ENCODE results near the gene PTPRT.
"Not testable (repeated sequence)": the region's sequence is repeated elsewhere in the genome, so short reads cannot be mapped to it uniquely, and the experiment has no call there.

The PTPRT gene

GRCh38 chr20:43170771-43171170, 18.9 kb downstream of the PTPRT start:
- H4K5ac ChIP-seq (ENCODE audit: low read length) = no peak overlapping the region
- H2BK15ac ChIP-seq (replicated peaks; ENCODE audit: low read depth) = no peak overlapping the region
- H3K79me2 ChIP-seq (ENCODE audit: control insufficient read depth, insufficient read depth, low read length) = no peaks in the 10 kb centered on the region
- WGBS (ENCODE audit: extremely low coverage, insufficient coverage, low lambda C conversion rate) = no CpG with 5 or more reads among the region's 4 CpGs
- H4K8ac ChIP-seq (ENCODE audit: low read depth, low read length) = no peak overlapping the region
- no peak overlapping the region for H2BK120ac ChIP-seq (ENCODE audit: low read depth, low read length)
- H3K79me1 ChIP-seq (ENCODE audit: low read length) = no peaks in the 10 kb centered on the region
- H3K4ac ChIP-seq (ENCODE audit: low read depth, low read length) = no peak overlapping the region
- H2BK5ac ChIP-seq (ENCODE audit: low read length) = no peak overlapping the region
- H3K4me1 ChIP-seq (ENCODE audit: control insufficient read depth, low read depth, low read length) = no peaks in the 10 kb centered on the region
- no peak for DNase-seq
- no peak overlapping the region for H2AK5ac ChIP-seq (ENCODE audit: low read length)
- H3K27ac ChIP-seq (ENCODE audit: low read depth, low read length) = no peak overlapping the region
- H3K56ac ChIP-seq (ENCODE audit: low read length) = no peak overlapping the region
- H3K36me3 ChIP-seq (ENCODE audit: control insufficient read depth, insufficient read depth, low read length) = no peaks in the 10 kb centered on the region
- no peaks in the 10 kb centered on the region for H3K27me3 ChIP-seq (ENCODE audit: insufficient read depth, low read length, poor library complexity)
- no peak overlapping the region for H3K4me3 ChIP-seq (ENCODE audit: low read length)
- no peak overlapping the region for H3K18ac ChIP-seq (ENCODE audit: low read length)
- no peak overlapping the region for H3K9ac ChIP-seq (ENCODE audit: low read length)
- H3K23ac ChIP-seq (ENCODE audit: low read length) = no peak overlapping the region
- no peak overlapping the region for H3K4me2 ChIP-seq (ENCODE audit: low read length)

- Histone ChIP-seq H3K23ac (ENCODE audit: low read length) (no peak overlapping the region), H2BK120ac (ENCODE audit: low read depth, low read length) (no peak overlapping the region), H2AK5ac (ENCODE audit: low read length) (no peak overlapping the region), H4K5ac (ENCODE audit: low read length) (no peak overlapping the region), H4K8ac (ENCODE audit: low read depth, low read length) (no peak overlapping the region), H3K4me3 (ENCODE audit: low read length) (no peak overlapping the region), H3K4ac (ENCODE audit: low read depth, low read length) (no peak overlapping the region), H3K27me3 (ENCODE audit: insufficient read depth, low read length, poor library complexity) (no peaks in the 10 kb centered on the region), H2BK5ac (ENCODE audit: low read length) (no peak overlapping the region), H3K56ac (ENCODE audit: low read length) (no peak overlapping the region), H3K79me1 (ENCODE audit: low read length) (no peaks in the 10 kb centered on the region), H3K36me3 (ENCODE audit: control insufficient read depth, insufficient read depth, low read length) (no peaks in the 10 kb centered on the region), H3K27ac (ENCODE audit: low read depth, low read length) (no peak overlapping the region), H2BK15ac (replicated peaks; ENCODE audit: low read depth) (no peak overlapping the region), H3K9ac (ENCODE audit: low read length) (no peak overlapping the region), H3K79me2 (ENCODE audit: control insufficient read depth, insufficient read depth, low read length) (no peaks in the 10 kb centered on the region), H3K4me2 (ENCODE audit: low read length) (no peak overlapping the region), H3K18ac (ENCODE audit: low read length) (no peak overlapping the region), H3K4me1 (ENCODE audit: control insufficient read depth, low read depth, low read length) (no peaks in the 10 kb centered on the region)
- no peak for DNase-seq
Measured at GRCh38 chr20:43167615-43168014, 22.1 kb downstream of the PTPRT start.

GRCh38 chr20:43167021-43167420, 22.7 kb downstream of the PTPRT start:
- no peak overlapping the region for H2AK5ac ChIP-seq (ENCODE audit: low read length)
- no peak overlapping the region for H2BK5ac ChIP-seq (ENCODE audit: low read length)
- DNase-seq = no peak
- H3K18ac ChIP-seq (ENCODE audit: low read length) = no peak overlapping the region
- no peak overlapping the region for H3K27ac ChIP-seq (ENCODE audit: low read depth, low read length)
- no peak overlapping the region for H3K4me3 ChIP-seq (ENCODE audit: low read length)
- no peak overlapping the region for H3K9ac ChIP-seq (ENCODE audit: low read length)
- no peak overlapping the region for H2BK15ac ChIP-seq (replicated peaks; ENCODE audit: low read depth)
- H3K36me3 ChIP-seq (ENCODE audit: control insufficient read depth, insufficient read depth, low read length) = no peaks in the 10 kb centered on the region
- no CpG with 5 or more reads among the region's 1 CpG for WGBS (ENCODE audit: extremely low coverage, insufficient coverage, low lambda C conversion rate)
- no peak overlapping the region for H2BK120ac ChIP-seq (ENCODE audit: low read depth, low read length)
- no peaks in the 10 kb centered on the region for H3K79me2 ChIP-seq (ENCODE audit: control insufficient read depth, insufficient read depth, low read length)
- no peak overlapping the region for H3K56ac ChIP-seq (ENCODE audit: low read length)
- no peak overlapping the region for H4K8ac ChIP-seq (ENCODE audit: low read depth, low read length)
- H3K23ac ChIP-seq (ENCODE audit: low read length) = no peak overlapping the region
- no peaks in the 10 kb centered on the region for H3K79me1 ChIP-seq (ENCODE audit: low read length)
- no peak overlapping the region for H4K5ac ChIP-seq (ENCODE audit: low read length)
- no peaks in the 10 kb centered on the region for H3K4me1 ChIP-seq (ENCODE audit: control insufficient read depth, low read depth, low read length)
- H3K4me2 ChIP-seq (ENCODE audit: low read length) = no peak overlapping the region
- H3K27me3 ChIP-seq (ENCODE audit: insufficient read depth, low read length, poor library complexity) = no peaks in the 10 kb centered on the region
- H3K4ac ChIP-seq (ENCODE audit: low read depth, low read length) = no peak overlapping the region

DNA sequence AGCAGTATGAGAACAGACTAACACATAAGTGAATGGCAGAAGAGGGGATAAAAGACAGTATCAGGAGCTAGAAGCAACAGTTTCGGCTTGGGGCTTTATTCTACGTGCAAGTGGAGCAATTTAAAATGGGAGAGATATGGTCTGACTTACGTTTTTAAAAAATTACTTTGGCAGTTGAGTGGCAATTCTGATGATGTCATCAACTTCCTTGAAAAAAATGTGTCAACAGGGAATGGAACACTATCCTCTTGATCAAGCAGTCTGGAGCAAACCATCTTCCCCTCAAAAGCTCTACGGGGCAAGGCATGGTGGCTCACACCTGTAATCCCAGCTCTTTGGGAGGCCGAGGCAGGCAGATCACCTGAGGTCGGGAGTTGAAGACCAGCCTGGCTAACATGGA, 24.1 kb downstream of the PTPRT start:
- Histone ChIP-seq H3K4me2 (ENCODE audit: low read length) (no peak overlapping the region), H2BK15ac (replicated peaks; ENCODE audit: low read depth) (no peak overlapping the region), H3K36me3 (ENCODE audit: control insufficient read depth, insufficient read depth, low read length) (no peaks in the 10 kb centered on the region), H2AK5ac (ENCODE audit: low read length) (no peak overlapping the region), H3K27me3 (ENCODE audit: insufficient read depth, low read length, poor library complexity) (no peaks in the 10 kb centered on the region), H3K9ac (ENCODE audit: low read length) (no peak overlapping the region), H3K79me2 (ENCODE audit: control insufficient read depth, insufficient read depth, low read length) (no peaks in the 10 kb centered on the region), H3K79me1 (ENCODE audit: low read length) (no peaks in the 10 kb centered on the region), H4K5ac (ENCODE audit: low read length) (no peak overlapping the region), H3K4me1 (ENCODE audit: control insufficient read depth, low read depth, low read length) (no peaks in the 10 kb centered on the region), H3K56ac (ENCODE audit: low read length) (no peak overlapping the region), H4K8ac (ENCODE audit: low read depth, low read length) (no peak overlapping the region), H2BK120ac (ENCODE audit: low read depth, low read length) (no peak overlapping the region), H3K23ac (ENCODE audit: low read length) (no peak overlapping the region), H3K4ac (ENCODE audit: low read depth, low read length) (no peak overlapping the region), H3K27ac (ENCODE audit: low read depth, low read length) (no peak overlapping the region), H3K18ac (ENCODE audit: low read length) (no peak overlapping the region), H2BK5ac (ENCODE audit: low read length) (no peak overlapping the region), H3K4me3 (ENCODE audit: low read length) (no peak overlapping the region)
- no peak for DNase-seq
- no CpG with 5 or more reads among the region's 6 CpGs for WGBS (ENCODE audit: extremely low coverage, insufficient coverage, low lambda C conversion rate)

DNA sequence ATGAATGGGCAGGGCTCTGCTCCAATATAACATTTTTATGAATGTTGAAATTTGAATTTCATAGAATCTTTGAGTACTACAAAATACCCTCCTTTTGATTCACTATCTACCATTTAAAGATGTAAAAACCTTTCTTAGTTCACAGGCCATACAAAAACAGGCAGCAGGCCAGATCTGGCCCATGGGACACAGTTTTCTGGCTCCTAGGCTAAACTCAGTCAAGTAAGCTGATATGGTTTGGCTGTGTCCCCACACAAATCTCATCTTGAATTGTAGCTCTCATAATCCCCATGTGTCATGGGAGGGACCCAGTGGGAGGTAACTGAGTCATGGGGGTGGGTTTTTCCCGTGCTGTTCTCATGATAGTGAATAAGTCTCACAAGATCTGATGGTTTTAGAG, 25.0 kb downstream of the PTPRT start:
- H2AK5ac ChIP-seq (ENCODE audit: low read length); H3K23ac ChIP-seq (ENCODE audit: low read length); H3K4ac ChIP-seq (ENCODE audit: low read depth, low read length); H3K4me3 ChIP-seq (ENCODE audit: low read length); H3K36me3 ChIP-seq (ENCODE audit: control insufficient read depth, insufficient read depth, low read length); H3K4me2 ChIP-seq (ENCODE audit: low read length); H2BK120ac ChIP-seq (ENCODE audit: low read depth, low read length); DNase-seq; H3K4me1 ChIP-seq (ENCODE audit: control insufficient read depth, low read depth, low read length); H4K5ac ChIP-seq (ENCODE audit: low read length); H3K18ac ChIP-seq (ENCODE audit: low read length); H2BK15ac ChIP-seq (replicated peaks; ENCODE audit: low read depth); H3K9ac ChIP-seq (ENCODE audit: low read length); H3K27me3 ChIP-seq (ENCODE audit: insufficient read depth, low read length, poor library complexity); H3K56ac ChIP-seq (ENCODE audit: low read length); H2BK5ac ChIP-seq (ENCODE audit: low read length); H3K79me2 ChIP-seq (ENCODE audit: control insufficient read depth, insufficient read depth, low read length); H4K8ac ChIP-seq (ENCODE audit: low read depth, low read length); H3K27ac ChIP-seq (ENCODE audit: low read depth, low read length); H3K79me1 ChIP-seq (ENCODE audit: low read length): not testable (repeated sequence)
- WGBS (ENCODE audit: extremely low coverage, insufficient coverage, low lambda C conversion rate) = no CpG with 5 or more reads among the region's 1 CpG

- H3K4ac ChIP-seq (ENCODE audit: low read depth, low read length) = no peak overlapping the region
Measured at GRCh38 chr20:43161716-43162115, 28.0 kb downstream of the PTPRT start.

More at GRCh38 chr20:43161716-43162115, 28.0 kb downstream of the PTPRT start:
- no peak overlapping the region for H3K4me3 ChIP-seq (ENCODE audit: low read length)
- H3K56ac ChIP-seq (ENCODE audit: low read length) = no peak overlapping the region
- H2BK5ac ChIP-seq (ENCODE audit: low read length) = no peak overlapping the region
- DNase-seq = no peak
- H3K4me2 ChIP-seq (ENCODE audit: low read length) = no peak overlapping the region
- H4K5ac ChIP-seq (ENCODE audit: low read length) = no peak overlapping the region
- H3K79me1 ChIP-seq (ENCODE audit: low read length) = no peaks in the 10 kb centered on the region
- no CpG with 5 or more reads among the region's 6 CpGs for WGBS (ENCODE audit: extremely low coverage, insufficient coverage, low lambda C conversion rate)
- no peak overlapping the region for H3K9ac ChIP-seq (ENCODE audit: low read length)
- H3K36me3 ChIP-seq (ENCODE audit: control insufficient read depth, insufficient read depth, low read length) = no peaks in the 10 kb centered on the region
- no peak overlapping the region for H3K18ac ChIP-seq (ENCODE audit: low read length)
- H3K4me1 ChIP-seq (ENCODE audit: control insufficient read depth, low read depth, low read length) = no peaks in the 10 kb centered on the region
- no peak overlapping the region for H2BK15ac ChIP-seq (replicated peaks; ENCODE audit: low read depth)
- no peaks in the 10 kb centered on the region for H3K27me3 ChIP-seq (ENCODE audit: insufficient read depth, low read length, poor library complexity)
- no peak overlapping the region for H2BK120ac ChIP-seq (ENCODE audit: low read depth, low read length)
- no peak overlapping the region for H4K8ac ChIP-seq (ENCODE audit: low read depth, low read length)
- H3K27ac ChIP-seq (ENCODE audit: low read depth, low read length) = no peak overlapping the region
- no peaks in the 10 kb centered on the region for H3K79me2 ChIP-seq (ENCODE audit: control insufficient read depth, insufficient read depth, low read length)
- H2AK5ac ChIP-seq (ENCODE audit: low read length) = no peak overlapping the region
- H3K23ac ChIP-seq (ENCODE audit: low read length) = no peak overlapping the region

Data from mesendoderm (in vitro differentiated cells).